Keratinocyte (primary cell): Measurements from ENCODE around the gene CDK13. TPM values are rescaled to one million over a fixed set of nuclear protein-coding genes. Genes with fewer than 3 reads are reported as not detected.
"Not testable (repeated sequence)": the region's sequence is repeated elsewhere in the genome, so short reads cannot be mapped to it uniquely, and the experiment has no call there.

Experiments
- DNase-seq: peaks from one replicate; pipeline ENCODE4 v3.0.0-alpha.2; 2011; ENCODE audit warnings: low read depth, missing footprints, low spot score
- FAIRE-seq: peaks from 2 replicates; lab custom pipeline; 2011; peaks lifted over from hg19 to GRCh38; lab: Jason Lieb, UNC
- H2AFZ ChIP-seq: 2 replicates; pipeline ENCODE4 v1.6.0; 2012; ENCODE audit warnings: low read length, control low read depth, inconsistent platforms; ENCODE audit not compliant: control insufficient read depth
- H3K27ac ChIP-seq: 2 replicates; pipeline ENCODE4 v1.5.1; 2011; ENCODE audit warnings: low read length; ENCODE audit not compliant: control insufficient read depth, insufficient read depth
- H3K27me3 ChIP-seq: 3 replicates; pipeline ENCODE4 v1.6.0; 2011; ENCODE audit warnings: low read length; ENCODE audit not compliant: control insufficient read depth, insufficient read depth; ENCODE audit errors: extremely low read depth
- H3K36me3 ChIP-seq, 2 experiments: 2 replicates in 1 of 2; 3 replicates in 1 of 2; pipeline ENCODE4 v1.5.1; 2011; ENCODE audit warnings: low read length in 2 of 2, mild to moderate bottlenecking in 1 of 2; ENCODE audit not compliant: control insufficient read depth in 2 of 2, insufficient read depth in 2 of 2; ENCODE audit errors: extremely low read depth in 1 of 2
- H3K4me1 ChIP-seq: 3 replicates; pipeline ENCODE4 v1.5.1; 2011; ENCODE audit warnings: low read length; ENCODE audit not compliant: control insufficient read depth, insufficient read depth; ENCODE audit errors: extremely low read depth
- H3K4me2 ChIP-seq: 3 replicates; pipeline ENCODE4 v1.6.0; 2011; ENCODE audit warnings: low read depth, low read length; ENCODE audit not compliant: control insufficient read depth, insufficient read depth; ENCODE audit errors: extremely low read depth
- H3K4me3 ChIP-seq, 3 experiments: fragments of 200-600 bp in 1 of 3; sonication (generic) in 1 of 3; 2 replicates in 2 of 3; 3 replicates in 1 of 3; pipeline ENCODE4 v1.5.1; 2011 to 2016; ENCODE audit warnings: low read length in 3 of 3, mild to moderate bottlenecking in 3 of 3, control low read depth in 2 of 3, inconsistent platforms in 1 of 3, low read depth in 1 of 3, mixed read lengths in 1 of 3, mixed run types in 1 of 3, moderate library complexity in 1 of 3; ENCODE audit not compliant: control insufficient read depth in 2 of 3, insufficient read depth in 2 of 3; ENCODE audit errors: extremely low read depth in 1 of 3
- H3K79me2 ChIP-seq: 2 replicates; pipeline ENCODE4 v1.6.0; 2012; ENCODE audit warnings: low read length; ENCODE audit not compliant: control insufficient read depth, insufficient read depth
- H3K9ac ChIP-seq: 3 replicates; pipeline ENCODE4 v1.6.0; 2011; ENCODE audit warnings: low read length; ENCODE audit not compliant: control insufficient read depth, insufficient read depth; ENCODE audit errors: extremely low read depth
- H3K9me1 ChIP-seq: 3 replicates; pipeline ENCODE4 v1.6.0; 2011; ENCODE audit warnings: low read length; ENCODE audit not compliant: control insufficient read depth, insufficient read depth; ENCODE audit errors: extremely low read depth
- H3K9me3 ChIP-seq: 2 replicates; pipeline ENCODE4 v1.5.1; 2012; ENCODE audit warnings: low read depth, low read length; ENCODE audit not compliant: control insufficient read depth
- H4K20me1 ChIP-seq: 3 replicates; pipeline ENCODE4 v1.6.0; 2011; ENCODE audit warnings: low read length; ENCODE audit not compliant: control insufficient read depth, insufficient read depth; ENCODE audit errors: extremely low read depth
- EZH2 ChIP-seq: IDR thresholded peaks from one replicate; pipeline ENCODE4 v1.6.1; 2012; ENCODE audit warnings: inconsistent platforms, mild to moderate bottlenecking, low read length, moderate library complexity
- dilution Hi-C: fragments of 300-500 bp; cut with MboI; formaldehyde crosslinking; loops from one replicate; pipeline ENCODE4 v1.7.0; 2020; ENCODE audit warnings: low sequenced_read_pairs; ENCODE audit not compliant: extremely low pct_ligation_motif_present
- polyA plus RNA-seq, 5 experiments: library from polyadenylated mRNA; depleted of rRNA in 3 of 5; stranded (reverse) in 3 of 5; stranded (forward) in 1 of 5; unstranded in 1 of 5; fragments of >200 nt; gene quantifications; 1 replicate in 1 of 5; 2 replicates in 3 of 5; 3 replicates in 1 of 5; pipeline versions ENCODE4 v1.2.1 to v1.2.3, GENCODE V29; 2011 to 2012; ENCODE audit warnings: missing spikeins in 2 of 5, low read depth in 1 of 5, low replicate concordance in 1 of 5
- TF ChIP-seq, protein P1 (sequence below), 3 experiments: IDR thresholded peaks in 1 of 3; conservative IDR thresholded peaks in 1 of 3; optimal IDR thresholded peaks in 1 of 3; 2 replicates in 2 of 3; 3 replicates in 1 of 3; pipeline versions ENCODE3 to v1.5.1; 2011; ENCODE audit warnings: low read length in 3 of 3, mild to moderate bottlenecking in 3 of 3, moderate library complexity in 2 of 3, control low read depth in 1 of 3, inconsistent platforms in 1 of 3; ENCODE audit not compliant: insufficient read depth in 2 of 3; ENCODE audit errors: extremely low read depth in 1 of 3

The CDK13 gene
- polyA plus RNA-seq, 1 donor (not counting 4 experiments of a cell fraction or from before 2014, with no cell fraction given) = 25.4 TPM

- dilution Hi-C loops = no loop called here
- Histone ChIP-seq H3K4me3 (no peak overlapping the region), H3K9me3 (no peaks in the 10 kb centered on the region), H3K36me3 (no peaks in the 10 kb centered on the region), H3K9me1 (no peaks in the 10 kb centered on the region), H3K79me2 (no peaks in the 10 kb centered on the region), H3K27ac (no peak overlapping the region), H3K27me3 (no peaks in the 10 kb centered on the region), H3K4me1 (no peaks in the 10 kb centered on the region), H3K9ac (no peak overlapping the region), H3K4me2 (no peak overlapping the region), H2AFZ (no peak overlapping the region), H4K20me1 (no peaks in the 10 kb centered on the region)
- TF ChIP-seq, protein P1, sequence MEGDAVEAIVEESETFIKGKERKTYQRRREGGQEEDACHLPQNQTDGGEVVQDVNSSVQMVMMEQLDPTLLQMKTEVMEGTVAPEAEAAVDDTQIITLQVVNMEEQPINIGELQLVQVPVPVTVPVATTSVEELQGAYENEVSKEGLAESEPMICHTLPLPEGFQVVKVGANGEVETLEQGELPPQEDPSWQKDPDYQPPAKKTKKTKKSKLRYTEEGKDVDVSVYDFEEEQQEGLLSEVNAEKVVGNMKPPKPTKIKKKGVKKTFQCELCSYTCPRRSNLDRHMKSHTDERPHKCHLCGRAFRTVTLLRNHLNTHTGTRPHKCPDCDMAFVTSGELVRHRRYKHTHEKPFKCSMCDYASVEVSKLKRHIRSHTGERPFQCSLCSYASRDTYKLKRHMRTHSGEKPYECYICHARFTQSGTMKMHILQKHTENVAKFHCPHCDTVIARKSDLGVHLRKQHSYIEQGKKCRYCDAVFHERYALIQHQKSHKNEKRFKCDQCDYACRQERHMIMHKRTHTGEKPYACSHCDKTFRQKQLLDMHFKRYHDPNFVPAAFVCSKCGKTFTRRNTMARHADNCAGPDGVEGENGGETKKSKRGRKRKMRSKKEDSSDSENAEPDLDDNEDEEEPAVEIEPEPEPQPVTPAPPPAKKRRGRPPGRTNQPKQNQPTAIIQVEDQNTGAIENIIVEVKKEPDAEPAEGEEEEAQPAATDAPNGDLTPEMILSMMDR (optimal IDR thresholded peaks at IDR 0.05 in 1 of 3, IDR thresholded peaks at IDR 0.05 in 1 of 3, conservative IDR thresholded peaks at IDR 0.05 in 1 of 3; ENCODE audit: extremely low read depth in 1 of 3, insufficient read depth in 2 of 3, low read length in 3 of 3) = no peak
- TF ChIP-seq EZH2 = no peak
- DNase-seq (no peak), FAIRE-seq (no peak)
Observed at GRCh38 chr7:40115936-40116335, 165.9 kb downstream of the CDK13 start.

DNA sequence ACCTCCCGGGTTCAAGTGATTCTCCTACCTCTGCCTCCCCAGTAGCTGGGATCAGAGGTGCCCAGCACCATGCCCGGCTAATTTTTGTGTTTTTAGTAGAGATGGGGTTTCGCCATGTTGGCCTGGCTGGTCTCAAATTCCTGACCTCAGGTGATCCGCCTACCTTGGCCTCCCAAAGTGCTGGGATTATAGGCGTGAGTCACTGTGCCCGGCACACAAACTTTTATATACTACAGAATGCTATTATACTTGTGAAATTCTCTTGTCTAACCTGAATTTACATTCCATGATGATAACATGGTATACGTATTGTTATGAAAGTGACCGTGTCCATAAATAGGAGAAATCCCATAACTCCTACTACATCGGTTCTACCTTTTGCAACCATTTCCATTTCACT is 167.1 kb downstream of the CDK13 start:
- H3K27ac ChIP-seq, H3K27me3 ChIP-seq, H3K9me3 ChIP-seq, H3K36me3 ChIP-seq, H3K4me1 ChIP-seq, H3K4me2 ChIP-seq, H3K9me1 ChIP-seq, H3K4me3 ChIP-seq, H4K20me1 ChIP-seq, dilution Hi-C loops, DNase-seq, H2AFZ ChIP-seq, FAIRE-seq, H3K9ac ChIP-seq, H3K79me2 ChIP-seq: not testable (repeated sequence)

DNA sequence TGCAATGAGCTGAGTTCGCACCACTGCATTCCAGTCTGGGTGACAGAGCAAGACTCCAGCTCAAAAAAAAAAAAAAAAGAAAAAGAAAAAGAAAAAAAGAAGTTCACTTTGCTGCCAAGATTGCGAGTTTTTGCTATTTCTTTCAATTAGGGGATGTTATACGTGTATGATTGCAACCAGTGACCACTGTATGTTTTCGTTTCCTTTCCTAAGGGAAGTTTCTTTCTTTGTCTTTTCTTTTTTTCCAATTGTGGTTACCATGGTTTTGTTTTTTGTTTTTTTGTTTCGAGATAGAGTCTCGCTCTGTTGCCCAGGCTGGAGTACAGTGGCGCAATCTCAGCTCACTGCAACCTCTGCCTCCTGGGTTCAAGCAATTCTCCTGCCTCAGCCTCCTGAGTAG is 168.1 kb downstream of the CDK13 start:
- H3K9me3 ChIP-seq, H3K27ac ChIP-seq, H3K9me1 ChIP-seq, H4K20me1 ChIP-seq, H3K27me3 ChIP-seq, H3K4me2 ChIP-seq, dilution Hi-C loops, H3K4me1 ChIP-seq, DNase-seq, FAIRE-seq, H2AFZ ChIP-seq, H3K79me2 ChIP-seq, H3K9ac ChIP-seq, H3K36me3 ChIP-seq, H3K4me3 ChIP-seq: not testable (repeated sequence)
